Measurements from ENCODE around the gene ZNF575.

DNA sequence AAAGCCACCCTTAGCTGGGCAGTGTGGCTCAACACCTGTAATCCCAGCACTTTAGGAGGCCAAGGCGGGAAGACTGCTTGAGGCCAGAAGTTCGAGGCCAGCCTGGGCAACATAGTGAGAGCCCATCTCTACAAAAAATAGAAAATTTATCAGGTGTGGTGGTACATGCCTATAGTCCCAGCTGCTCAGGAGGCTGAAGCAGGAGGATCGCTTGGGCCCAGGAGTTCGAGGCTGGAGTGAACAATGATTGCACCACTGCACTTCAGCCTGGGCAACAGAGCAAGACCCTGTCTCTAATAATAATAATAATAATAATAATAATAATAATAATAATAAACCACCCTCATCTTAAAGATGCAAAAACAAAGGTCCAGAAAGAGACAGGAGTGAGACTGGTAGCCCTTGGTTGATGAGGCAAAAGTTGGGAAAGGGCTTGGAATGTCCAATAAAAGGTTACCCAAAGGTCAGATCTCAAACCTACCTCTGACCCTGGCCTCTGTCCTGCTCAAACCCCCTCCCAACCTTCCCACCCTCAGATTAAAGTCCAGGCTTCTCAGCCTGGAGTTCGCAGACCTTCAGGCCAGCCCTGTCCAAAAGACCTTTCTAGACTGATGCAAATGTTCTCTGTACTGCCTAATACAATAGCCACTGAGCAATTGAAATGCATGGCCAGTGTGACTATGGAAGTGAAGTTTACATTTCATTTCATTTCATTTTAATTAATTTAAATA lies 9.1 kb downstream of the ZNF575 start:
- TF ChIP-seq ZNF292 (tag by site-specific recombination; IDR thresholded peaks at IDR 0.05; ENCODE audit: borderline replicate concordance, low read depth) (no peak), SP2 (tag by site-specific recombination; IDR thresholded peaks at IDR 0.05) (no peak)

All from HEK293 (cell line).